ENCODE measurements around the gene SSH3. TPM values are rescaled to one million over a fixed set of nuclear protein-coding genes. Genes with fewer than 3 reads are reported as not detected.

The SSH3 gene
- total and polyA plus RNA-seq, 2 of the 8 experiments (the other 6 are each of a cell fraction or from before 2014, with no cell fraction given), result 16.9 to 19.8 TPM

DNA sequence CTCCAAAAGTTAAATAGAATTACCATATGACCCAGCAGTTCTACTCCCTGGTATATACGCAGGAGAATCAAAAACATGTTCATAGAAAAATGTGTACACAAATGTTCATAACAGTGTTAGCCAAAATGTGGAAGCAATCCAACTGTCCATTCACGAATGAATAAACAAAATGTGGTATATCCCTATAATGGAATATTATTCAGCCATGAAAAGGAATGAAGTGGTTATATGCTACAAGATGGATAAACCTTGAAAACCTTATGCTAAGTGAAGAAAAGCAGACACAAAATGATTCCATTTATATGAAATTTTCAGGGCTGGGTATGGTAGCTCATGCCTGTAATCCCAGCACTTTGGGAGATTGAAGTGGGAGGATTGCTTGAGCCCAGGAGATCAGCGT is 33.9 kb downstream of the SSH3 start:
- CTCF ChIA-PET (ENCODE audit: partially characterized antibody), result interaction anchor here (2.9 to 9.0 kb wide), 2 partner anchors 9 to 13 kb away, joined by 17 to 56 read pairs; no protein-coding TSS in a partner anchor
- TF ChIP-seq POU5F1 (IDR thresholded peaks at IDR 0.05; ENCODE audit: low read depth, low read length), result no peak
- TF ChIP-seq NRF1 (IDR thresholded peaks at IDR 0.05; ENCODE audit: low read depth, low read length), result no peak
- TF ChIP-seq RFX5 (IDR thresholded peaks at IDR 0.05; ENCODE audit: borderline replicate concordance, low read depth, low read length), result no peak
- TF ChIP-seq, protein P1, sequence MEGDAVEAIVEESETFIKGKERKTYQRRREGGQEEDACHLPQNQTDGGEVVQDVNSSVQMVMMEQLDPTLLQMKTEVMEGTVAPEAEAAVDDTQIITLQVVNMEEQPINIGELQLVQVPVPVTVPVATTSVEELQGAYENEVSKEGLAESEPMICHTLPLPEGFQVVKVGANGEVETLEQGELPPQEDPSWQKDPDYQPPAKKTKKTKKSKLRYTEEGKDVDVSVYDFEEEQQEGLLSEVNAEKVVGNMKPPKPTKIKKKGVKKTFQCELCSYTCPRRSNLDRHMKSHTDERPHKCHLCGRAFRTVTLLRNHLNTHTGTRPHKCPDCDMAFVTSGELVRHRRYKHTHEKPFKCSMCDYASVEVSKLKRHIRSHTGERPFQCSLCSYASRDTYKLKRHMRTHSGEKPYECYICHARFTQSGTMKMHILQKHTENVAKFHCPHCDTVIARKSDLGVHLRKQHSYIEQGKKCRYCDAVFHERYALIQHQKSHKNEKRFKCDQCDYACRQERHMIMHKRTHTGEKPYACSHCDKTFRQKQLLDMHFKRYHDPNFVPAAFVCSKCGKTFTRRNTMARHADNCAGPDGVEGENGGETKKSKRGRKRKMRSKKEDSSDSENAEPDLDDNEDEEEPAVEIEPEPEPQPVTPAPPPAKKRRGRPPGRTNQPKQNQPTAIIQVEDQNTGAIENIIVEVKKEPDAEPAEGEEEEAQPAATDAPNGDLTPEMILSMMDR (IDR thresholded peaks at IDR 0.05; ENCODE audit: control extremely low read depth in 1 of 3, insufficient read depth in 1 of 3, low read depth in 1 of 3, low read length in 3 of 3), result no peak
- TF ChIP-seq CTBP2 (IDR thresholded peaks at IDR 0.05; ENCODE audit: borderline replicate concordance, insufficient read depth, insufficient read length, low read length), result no peak
- no peak for TF ChIP-seq POLR2A (IDR thresholded peaks at IDR 0.05; ENCODE audit: control extremely low read depth in 1 of 2, low read depth in 2 of 2, low read length in 2 of 2)
- TF ChIP-seq ZNF274 (IDR thresholded peaks at IDR 0.05; ENCODE audit: borderline replicate concordance, extremely low read depth, low read length), result no peak
- TF ChIP-seq CHD2 (IDR thresholded peaks at IDR 0.05; ENCODE audit: low read length), result no peak
- TF ChIP-seq MAFK (IDR thresholded peaks at IDR 0.05; ENCODE audit: low read depth, low read length), result no peak
- no peak for TF ChIP-seq CHD1 (IDR thresholded peaks at IDR 0.05; ENCODE audit: low read depth, low read length)
- no peak for TF ChIP-seq RNF2 (IDR thresholded peaks at IDR 0.05; ENCODE audit: borderline replicate concordance, low read depth, low read length, missing control alignments, poor library complexity, severe bottlenecking)
- TF ChIP-seq JUND (IDR thresholded peaks at IDR 0.05; ENCODE audit: low read length), result no peak

More for the DNA sequence above, 33.9 kb downstream of the SSH3 start:
- 81% methylated on average over 3 of the region's 3 CpGs; no CpG with 5 or more reads in 1 of the 2 experiments for WGBS, 2 experiments (ENCODE audit: extremely low coverage in 1 of 2, insufficient coverage in 1 of 2, insufficient read length in 1 of 2, insufficient replicate concordance in 2 of 2, low coverage in 1 of 2, low lambda C conversion rate in 2 of 2, missing lambda C conversion rate in 1 of 2)
- Histone ChIP-seq H3K27ac (ENCODE audit: low read depth, low read length) (no peak overlapping the region), H2BK5ac (ENCODE audit: low read depth, low read length) (no peak overlapping the region), H3K9me3 (ENCODE audit: insufficient read depth in 2 of 2, low read depth in 1 of 2, low read length in 1 of 2) (no peaks in the 10 kb centered on the region), H3K4me2 (ENCODE audit: insufficient read depth in 1 of 2, low read depth in 2 of 2, low read length in 2 of 2) (no peak overlapping the region), H3K23me2 (ENCODE audit: low read depth, low read length) (no peaks in the 10 kb centered on the region), H3K4me1 (replicated peaks in 1 of 4; ENCODE audit: control insufficient read depth in 3 of 4, insufficient read depth in 4 of 4, low read length in 3 of 4) (no peaks in the 10 kb centered on the region), H4K20me1 (replicated peaks in 1 of 2; ENCODE audit: control insufficient read depth in 1 of 2, insufficient read depth in 2 of 2, low read length in 2 of 2) (no peaks in the 10 kb centered on the region), H3K27me3 (replicated peaks in 1 of 4; ENCODE audit: control insufficient read depth in 3 of 4, extremely low read depth in 1 of 4, insufficient read depth in 3 of 4, low read length in 3 of 4) (no peaks in the 10 kb centered on the region), H4K91ac (replicated peaks; ENCODE audit: insufficient read length, low read length) (no peak overlapping the region), H3K79me1 (ENCODE audit: low read depth, low read length) (no peaks in the 10 kb centered on the region), H3K9ac (replicated peaks in 1 of 4; ENCODE audit: extremely low read depth in 1 of 4, low read depth in 3 of 4, low read length in 3 of 4) (no peak overlapping the region), H3K14ac (ENCODE audit: insufficient read length) (no peak overlapping the region), H2BK12ac (ENCODE audit: low read depth, low read length) (no peak overlapping the region), H4K5ac (ENCODE audit: insufficient read length, low read depth, low read length) (no peak overlapping the region), H2AFZ (ENCODE audit: low read length) (no peak overlapping the region), H4K8ac (ENCODE audit: extremely low read depth, insufficient read depth, low read length) (no peak overlapping the region), H3K4me3 (ENCODE audit: extremely low read depth in 1 of 4, insufficient read depth in 2 of 4, low read depth in 3 of 4, low read length in 4 of 4) (no peak overlapping the region), H2AK5ac (ENCODE audit: low read depth, low read length) (no peak overlapping the region), H3K18ac (ENCODE audit: extremely low read depth, low read length) (no peak overlapping the region), H3K4ac (replicated peaks; ENCODE audit: insufficient read length, low read depth, low read length) (no peak overlapping the region), H2BK15ac (ENCODE audit: low read length) (no peak overlapping the region), H3K79me2 (ENCODE audit: control insufficient read depth in 1 of 2, insufficient read depth in 2 of 2, low read length in 2 of 2) (no peaks in the 10 kb centered on the region), H3K36me3 (ENCODE audit: control insufficient read depth in 2 of 4, insufficient read depth in 4 of 4, low read length in 3 of 4) (no peaks in the 10 kb centered on the region), H2BK120ac (replicated peaks; ENCODE audit: low read depth, low read length) (no peak overlapping the region), H2BK20ac (ENCODE audit: low read length) (no peak overlapping the region), H3K23ac (ENCODE audit: insufficient read length) (no peak overlapping the region), H3K56ac (replicated peaks; ENCODE audit: insufficient read length, low read depth, low read length) (no peak overlapping the region)
- FAIRE-seq (no peak), DNase-seq (ENCODE audit: low read depth in 1 of 2, low spot score in 2 of 2) (no peak)
- POLR2A ChIA-PET (ENCODE audit: partially characterized antibody), result no interaction called here
